H9 (cell line): ENCODE measurements around the gene RPL18. TPM values are rescaled to one million over a fixed set of nuclear protein-coding genes. Genes with fewer than 3 reads are reported as not detected.

Source experiments
- DNase-seq: peaks from one replicate; pipeline ENCODE4 v3.0.0-alpha.2; 2017
- H2AFZ ChIP-seq: one replicate; pipeline ENCODE4 v1.6.1; 2013; ENCODE audit warnings: mild to moderate bottlenecking, low read length, control low read depth, moderate library complexity
- H2AK5ac ChIP-seq: 2 replicates; pipeline ENCODE4 v1.6.1; 2013; ENCODE audit warnings: low read length, control low read depth, mixed read lengths; ENCODE audit not compliant: insufficient read length
- H2BK120ac ChIP-seq: one replicate; pipeline ENCODE4 v1.6.1; 2013; ENCODE audit warnings: low read depth, mild to moderate bottlenecking, low read length, control low read depth, inconsistent platforms; ENCODE audit not compliant: poor library complexity, severe bottlenecking
- H2BK12ac ChIP-seq: 2 replicates; pipeline ENCODE4 v1.6.1; 2013; ENCODE audit warnings: low read length, control low read depth, mixed read lengths, low read depth; ENCODE audit not compliant: insufficient read length
- H2BK15ac ChIP-seq: 2 replicates; pipeline ENCODE4 v1.6.1; 2013; ENCODE audit warnings: low read depth, low read length, control low read depth
- H2BK20ac ChIP-seq: one replicate; pipeline ENCODE4 v1.6.1; 2013; ENCODE audit warnings: low read depth, mild to moderate bottlenecking, low read length, control low read depth, inconsistent platforms; ENCODE audit not compliant: poor library complexity, severe bottlenecking
- H2BK5ac ChIP-seq: 2 replicates; pipeline ENCODE4 v1.6.1; 2013; ENCODE audit warnings: low read length, control low read depth, mixed read lengths; ENCODE audit not compliant: insufficient read length
- H3K14ac ChIP-seq: 2 replicates; pipeline ENCODE4 v1.6.1; 2013; ENCODE audit warnings: low read length, control low read depth; ENCODE audit not compliant: insufficient read depth
- H3K18ac ChIP-seq: 2 replicates; pipeline ENCODE4 v1.6.1; 2013; ENCODE audit warnings: low read depth, mild to moderate bottlenecking, mixed read lengths, low read length, control low read depth; ENCODE audit not compliant: insufficient read length
- H3K23ac ChIP-seq: 2 replicates; pipeline ENCODE4 v1.6.1; 2013; ENCODE audit warnings: low read length, control low read depth, mixed read lengths, low read depth; ENCODE audit not compliant: insufficient read length
- H3K23me2 ChIP-seq: 2 replicates; pipeline ENCODE4 v1.6.1; 2013; ENCODE audit warnings: low read depth, mild to moderate bottlenecking, mixed read lengths, low read length, control low read depth; ENCODE audit not compliant: insufficient read length, poor library complexity, severe bottlenecking
- H3K27ac ChIP-seq: 2 replicates; pipeline ENCODE4 v1.5.1; 2013; ENCODE audit warnings: low read length, control low read depth, mixed read lengths, low read depth; ENCODE audit not compliant: insufficient read length
- H3K27me3 ChIP-seq: 2 replicates; pipeline ENCODE4 v1.6.1; 2013; ENCODE audit warnings: low read length, control low read depth, inconsistent platforms; ENCODE audit not compliant: insufficient read depth
- H3K4ac ChIP-seq: 2 replicates; pipeline ENCODE4 v1.6.1; 2013; ENCODE audit warnings: low read depth, mild to moderate bottlenecking, control low read depth, inconsistent platforms, low read length, moderate library complexity
- H3K4me1 ChIP-seq: 2 replicates; pipeline ENCODE4 v1.6.1; 2013; ENCODE audit warnings: low read length, control low read depth, inconsistent platforms; ENCODE audit not compliant: insufficient read depth
- H3K4me2 ChIP-seq: 2 replicates; pipeline ENCODE4 v1.6.1; 2013; ENCODE audit warnings: low read length, control low read depth, mixed read lengths; ENCODE audit not compliant: insufficient read length, insufficient read depth
- H3K56ac ChIP-seq: 2 replicates; pipeline ENCODE4 v1.6.1; 2013; ENCODE audit warnings: low read depth, mild to moderate bottlenecking, mixed read lengths, low read length, control low read depth; ENCODE audit not compliant: insufficient read length
- H3K79me1 ChIP-seq: 2 replicates; pipeline ENCODE4 v1.6.1; 2013; ENCODE audit warnings: low read depth, mild to moderate bottlenecking, moderate library complexity, low read length, control low read depth, inconsistent platforms; ENCODE audit not compliant: insufficient read depth, poor library complexity, severe bottlenecking
- H3K79me2 ChIP-seq: 2 replicates; pipeline ENCODE4 v1.6.1; 2013; ENCODE audit warnings: low read length, control low read depth, inconsistent platforms; ENCODE audit not compliant: insufficient read depth
- H3K9ac ChIP-seq: 2 replicates; pipeline ENCODE4 v1.6.1; 2013; ENCODE audit warnings: low read length, control low read depth, mixed read lengths; ENCODE audit not compliant: insufficient read length; ENCODE audit errors: extremely low read depth
- H3K9me3 ChIP-seq: one replicate; pipeline ENCODE4 v1.6.1; 2013; ENCODE audit warnings: low read depth, low read length, inconsistent platforms; ENCODE audit not compliant: control insufficient read depth
- H3T11ph ChIP-seq: one replicate; pipeline ENCODE4 v1.6.1; 2013; ENCODE audit warnings: mild to moderate bottlenecking, low read length, control low read depth, inconsistent platforms
- H4K20me1 ChIP-seq: one replicate; pipeline ENCODE4 v1.6.1; 2013; ENCODE audit not compliant: control insufficient read depth, insufficient read length, insufficient read depth
- H4K5ac ChIP-seq: 2 replicates; pipeline ENCODE4 v1.6.1; 2013; ENCODE audit warnings: low read depth, mild to moderate bottlenecking, mixed read lengths, low read length, control low read depth; ENCODE audit not compliant: insufficient read length
- H4K8ac ChIP-seq: replicated peaks from 2 replicates; pipeline ENCODE4 v1.6.1; 2013; ENCODE audit warnings: low read length, control low read depth, mixed read lengths, low read depth; ENCODE audit not compliant: insufficient read length
- H4K91ac ChIP-seq: 2 replicates; pipeline ENCODE4 v1.6.1; 2013; ENCODE audit warnings: low read depth, mild to moderate bottlenecking, moderate library complexity, mixed read lengths, low read length, control low read depth; ENCODE audit not compliant: insufficient read length
- H3K27ac Mint-ChIP-seq, 3 experiments: 2 replicates in 2 of 3; 3 replicates in 1 of 3; pipeline ENCODE4 v1.8.0; 2020 to 2021; ENCODE audit warnings: mixed read lengths in 3 of 3, mild to moderate bottlenecking in 1 of 3, moderate library complexity in 1 of 3
- H3K27me3 Mint-ChIP-seq: 2 replicates; pipeline ENCODE4 v1.8.0; 2021; ENCODE audit warnings: low read depth, mild to moderate bottlenecking, moderate library complexity, mixed read lengths
- H3K36me3 Mint-ChIP-seq, 3 experiments: 2 replicates in 2 of 3; 3 replicates in 1 of 3; pipeline ENCODE4 v1.8.0; 2020 to 2021; ENCODE audit warnings: low read depth in 3 of 3, mixed read lengths in 3 of 3; ENCODE audit not compliant: insufficient read depth in 1 of 3
- H3K4me1 Mint-ChIP-seq, 2 experiments: 2 replicates each; pipeline ENCODE4 v1.8.0; 2020; ENCODE audit warnings: mixed read lengths in 2 of 2
- H3K4me3 Mint-ChIP-seq, 2 experiments: 2 replicates in 1 of 2; 3 replicates in 1 of 2; pipeline ENCODE4 v1.8.0; 2020 to 2021; ENCODE audit warnings: mild to moderate bottlenecking in 2 of 2, mixed read lengths in 2 of 2, moderate library complexity in 1 of 2
- H3K9me3 Mint-ChIP-seq, 2 experiments: 2 replicates in 1 of 2; 3 replicates in 1 of 2; pipeline ENCODE4 v1.8.0; 2020; ENCODE audit warnings: mild to moderate bottlenecking in 2 of 2, mixed read lengths in 2 of 2, moderate library complexity in 1 of 2
- CTCF ChIP-seq: fragments of 200-600 bp; sonication (generic); conservative IDR thresholded peaks from 3 replicates; pipeline ENCODE4 v1.8.0; 2021; ENCODE audit warnings: antibody characterized with exemption, mild to moderate bottlenecking
- WGBS: extraction: QIAGEN DNeasy Blood & Tissue Kit; methylation state at CpG from one replicate; pipeline ENCODE4 v1.1.7; 2013; ENCODE audit warnings: missing lambda C conversion rate, low lambda C conversion rate, mixed read lengths; ENCODE audit not compliant: insufficient read length; ENCODE audit errors: extremely low coverage; 5-methylcytosine and 5-hydroxymethylcytosine counted together
- total RNA-seq: library from RNA; stranded (reverse); gene quantifications from 2 replicates; pipeline ENCODE4 v1.2.1, GENCODE V29; 2021

Gene RPL18
- total RNA-seq, 1 experiment from 2014 or later, result 1,855 TPM

GRCh38 chr19:48636859-48637448 is 18.0 kb upstream of the RPL18 start, which contains the start of gene DBP:
TSS of gene DBP (minus strand) at chr19:48637379. CDS start at chr19:48636994, 385 bp downstream.
- Histone ChIP-seq H2AK5ac (no peak within 1 kb of the TSS), H2AFZ (no peak within 1 kb of the TSS), H2BK15ac (no peak within 1 kb of the TSS), H3T11ph (peak within 1 kb of the TSS; percentile 61), H2BK120ac (peak within 1 kb of the TSS; percentile 97), H4K20me1 (no peaks in the 10 kb centered on the region), H3K79me2 (no peaks in the 10 kb centered on the region), H4K91ac (no peak within 1 kb of the TSS), H3K4ac (no peak within 1 kb of the TSS; the same call in 1 of the 2 replicates), H3K4me2 (peak within 1 kb of the TSS; percentile 80), H2BK5ac (no peak within 1 kb of the TSS), H3K23me2 (peaks cover 21% of the 10 kb centered on the region), H3K9me3 (no peaks in the 10 kb centered on the region), H3K23ac (no peak within 1 kb of the TSS), H3K4me1 (peaks cover 7% of the 10 kb centered on the region; the same call in 1 of the 2 replicates), H3K56ac (no peak within 1 kb of the TSS), H2BK12ac (peak within 1 kb of the TSS; percentile 31), H3K18ac (peak within 1 kb of the TSS; percentile 90), H3K9ac (peak within 1 kb of the TSS; percentile 41), H3K27ac (peak within 1 kb of the TSS; percentile 43), H3K14ac (peak within 1 kb of the TSS; percentile 49; the same call in 1 of the 2 replicates), H3K27me3 (no peaks in the 10 kb centered on the region; the same call in 1 of the 2 replicates), H3K79me1 (no peaks in the 10 kb centered on the region), H2BK20ac (no peak within 1 kb of the TSS), H4K8ac (no peak within 1 kb of the TSS), H4K5ac (no peak within 1 kb of the TSS)
- H3K9me3 Mint-ChIP-seq, result no peaks in the 10 kb centered on the region
- H3K36me3 Mint-ChIP-seq, result peaks cover 14 to 39% (median 32%) of the 10 kb centered on the region in 3 experiments; a peak in 6 of 7 replicates
- H3K4me1 Mint-ChIP-seq, result peaks cover 33 to 51% of the 10 kb centered on the region in 2 experiments
- peaks cover 4% of the 10 kb centered on the region for H3K27me3 Mint-ChIP-seq
- peak; percentile 25; the same call in 1 of the 3 replicates for TF ChIP-seq CTCF
- H3K27ac Mint-ChIP-seq, result peak within 1 kb of the TSS; percentile 97 to 99 (median 99)
- WGBS, result no CpG with 5 or more reads among the region's 40 CpGs
- H3K4me3 Mint-ChIP-seq, result peak within 1 kb of the TSS; percentile 82 to 89
- DNase-seq, result peak; percentile 73
